CD4-positive, alpha-beta T cell treated with Interleukin-2 at 100 ng/mL for 4 hours (primary cell): ENCODE data around the gene KCNJ5.

ENCODE experiments used
- DNase-seq: peaks from one replicate; pipeline ENCODE4 v3.0.0-alpha.2; 2020; ENCODE audit warnings: low spot score

The KCNJ5 gene

GRCh38 chr11:128895526-128895925 is 4.4 kb downstream of the KCNJ5 start:
- no peak for DNase-seq

- DNase-seq, result no peak
These were observed 5.2 kb downstream of the KCNJ5 start for GRCh38 chr11:128896356-128896755.

GRCh38 chr11:128897826-128898225 is 6.7 kb downstream of the KCNJ5 start:
- DNase-seq, result no peak

- DNase-seq, result no peak
These were observed 7.6 kb downstream of the KCNJ5 start for GRCh38 chr11:128898580-128899344.

- no peak for DNase-seq
These were observed 9.3 kb downstream of the KCNJ5 start for GRCh38 chr11:128900468-128900867.

- DNase-seq, result no peak
These were observed 10.7 kb downstream of the KCNJ5 start for GRCh38 chr11:128901653-128902514.

GRCh38 chr11:128902515-128903066 is 11.4 kb downstream of the KCNJ5 start:
- DNase-seq, result no peak

GRCh38 chr11:128903248-128904061 is 12.3 kb downstream of the KCNJ5 start:
- no peak for DNase-seq

- DNase-seq, result no peak
These were observed 13.1 kb downstream of the KCNJ5 start for GRCh38 chr11:128904303-128904655.

GRCh38 chr11:128904656-128905344 is 13.6 kb downstream of the KCNJ5 start:
- DNase-seq, result no peak

GRCh38 chr11:128905345-128906184 is 14.4 kb downstream of the KCNJ5 start:
- DNase-seq, result peak; percentile 39

GRCh38 chr11:128906185-128907050 is 15.3 kb downstream of the KCNJ5 start:
- no peak for DNase-seq

GRCh38 chr11:128907585-128907984 is 16.4 kb downstream of the KCNJ5 start:
- no peak for DNase-seq

GRCh38 chr11:128908391-128909246 is 17.5 kb downstream of the KCNJ5 start:
- DNase-seq, result no peak

- no peak for DNase-seq
These were observed 18.4 kb downstream of the KCNJ5 start for GRCh38 chr11:128909438-128910125.

- no peak for DNase-seq
These were observed 19.4 kb downstream of the KCNJ5 start for GRCh38 chr11:128910576-128910975.

GRCh38 chr11:128911239-128911638 is 20.1 kb downstream of the KCNJ5 start:
- DNase-seq, result no peak

GRCh38 chr11:128911701-128912100 is 20.5 kb downstream of the KCNJ5 start:
- no peak for DNase-seq
